NB4 (cell line): Measurements from ENCODE around the gene MBNL2.

ENCODE experiments used
- CTCF ChIP-seq: IDR thresholded peaks from one replicate; pipeline ENCODE4 v1.5.1; 2012; ENCODE audit warnings: low read depth, low read length
- MAX ChIP-seq: IDR thresholded peaks from 2 replicates; pipeline ENCODE4 v1.6.1; 2011; ENCODE audit warnings: low read depth, low read length
- MYC ChIP-seq: IDR thresholded peaks from 2 replicates; pipeline ENCODE4 v1.6.1; 2011; ENCODE audit warnings: low read depth, low read length
- POLR2A ChIP-seq: IDR thresholded peaks from 2 replicates; pipeline ENCODE4 v1.6.1; 2011; ENCODE audit warnings: mild to moderate bottlenecking; ENCODE audit not compliant: insufficient read length; ENCODE audit errors: extremely low read depth

- no peak for TF ChIP-seq CTCF
- no peak for TF ChIP-seq MYC
- TF ChIP-seq MAX = no peak
- TF ChIP-seq POLR2A = no peak
These were observed 163.0 kb downstream of the MBNL2 start for GRCh38 chr13:97385146-97385545.
